OCI-LY1 (cell line): Measurements from ENCODE around the gene TESMIN.

ENCODE experiments used
- EZH2 ChIP-seq: fragments of 200-600 bp; sonication (generic), shearing (Covaris generic); IDR thresholded peaks from 2 replicates; pipeline ENCODE4 v1.8.0; 2017; ENCODE audit warnings: borderline replicate concordance, mixed run types, mild to moderate bottlenecking, antibody characterized with exemption, low read length, moderate library complexity, mixed read lengths
- TF ChIP-seq, protein P1 (sequence below): fragments of 200-600 bp; sonication (generic), shearing (Covaris generic); IDR thresholded peaks from 2 replicates; pipeline ENCODE4 v1.5.1; 2017; ENCODE audit warnings: mild to moderate bottlenecking, antibody characterized with exemption, low read length, moderate library complexity, mixed read lengths

DNA sequence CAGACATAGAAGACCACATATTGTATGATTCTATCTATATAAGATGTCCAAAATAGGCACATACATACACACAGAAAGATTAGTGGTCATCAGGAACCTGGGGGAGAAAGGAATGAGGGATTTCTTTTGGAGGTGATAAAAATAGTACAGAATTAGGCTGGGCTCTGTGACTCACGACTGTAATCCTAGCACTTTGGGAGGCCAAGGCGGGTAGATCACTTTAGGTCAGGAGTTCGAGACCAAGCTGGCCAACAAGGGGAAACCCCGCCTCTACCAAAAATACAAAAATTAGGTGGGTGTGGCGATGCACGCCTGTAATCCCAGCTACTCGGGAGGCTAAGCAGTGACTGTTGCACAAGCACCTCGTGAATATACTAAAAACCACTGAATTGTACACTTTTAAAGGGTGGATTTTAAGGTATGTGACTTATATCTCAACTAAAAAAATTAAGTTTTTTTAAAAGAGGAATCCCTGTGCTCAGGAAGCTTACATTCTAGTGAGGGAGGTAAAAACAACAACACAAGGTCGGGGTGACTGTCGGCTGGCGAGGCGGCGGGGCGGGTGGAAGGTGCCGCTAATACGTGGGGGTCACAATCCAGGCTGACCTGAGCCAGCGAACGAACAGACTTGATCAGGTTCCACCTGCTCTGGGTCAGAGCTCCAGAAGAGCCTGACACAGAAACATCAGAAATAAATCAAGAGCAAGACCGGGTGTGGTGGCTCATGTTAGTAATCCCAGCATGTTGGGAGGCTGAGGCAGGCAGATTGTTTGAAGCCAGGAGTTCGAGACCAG, 25.3 kb upstream of the TESMIN start:
- TF ChIP-seq, protein P1, sequence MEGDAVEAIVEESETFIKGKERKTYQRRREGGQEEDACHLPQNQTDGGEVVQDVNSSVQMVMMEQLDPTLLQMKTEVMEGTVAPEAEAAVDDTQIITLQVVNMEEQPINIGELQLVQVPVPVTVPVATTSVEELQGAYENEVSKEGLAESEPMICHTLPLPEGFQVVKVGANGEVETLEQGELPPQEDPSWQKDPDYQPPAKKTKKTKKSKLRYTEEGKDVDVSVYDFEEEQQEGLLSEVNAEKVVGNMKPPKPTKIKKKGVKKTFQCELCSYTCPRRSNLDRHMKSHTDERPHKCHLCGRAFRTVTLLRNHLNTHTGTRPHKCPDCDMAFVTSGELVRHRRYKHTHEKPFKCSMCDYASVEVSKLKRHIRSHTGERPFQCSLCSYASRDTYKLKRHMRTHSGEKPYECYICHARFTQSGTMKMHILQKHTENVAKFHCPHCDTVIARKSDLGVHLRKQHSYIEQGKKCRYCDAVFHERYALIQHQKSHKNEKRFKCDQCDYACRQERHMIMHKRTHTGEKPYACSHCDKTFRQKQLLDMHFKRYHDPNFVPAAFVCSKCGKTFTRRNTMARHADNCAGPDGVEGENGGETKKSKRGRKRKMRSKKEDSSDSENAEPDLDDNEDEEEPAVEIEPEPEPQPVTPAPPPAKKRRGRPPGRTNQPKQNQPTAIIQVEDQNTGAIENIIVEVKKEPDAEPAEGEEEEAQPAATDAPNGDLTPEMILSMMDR: no peak
- no peak for TF ChIP-seq EZH2
